HG03039 (cell line): ENCODE data around the gene ZNF516.

Experiments used
- ATAC-seq: cut with Tn5 transposase; IDR thresholded peaks from one replicate; pipeline ENCODE4 v1.9.1; 2021; ENCODE audit warnings: mild to moderate bottlenecking, moderate library complexity; ENCODE audit not compliant: unreplicated experiment

Gene ZNF516

DNA sequence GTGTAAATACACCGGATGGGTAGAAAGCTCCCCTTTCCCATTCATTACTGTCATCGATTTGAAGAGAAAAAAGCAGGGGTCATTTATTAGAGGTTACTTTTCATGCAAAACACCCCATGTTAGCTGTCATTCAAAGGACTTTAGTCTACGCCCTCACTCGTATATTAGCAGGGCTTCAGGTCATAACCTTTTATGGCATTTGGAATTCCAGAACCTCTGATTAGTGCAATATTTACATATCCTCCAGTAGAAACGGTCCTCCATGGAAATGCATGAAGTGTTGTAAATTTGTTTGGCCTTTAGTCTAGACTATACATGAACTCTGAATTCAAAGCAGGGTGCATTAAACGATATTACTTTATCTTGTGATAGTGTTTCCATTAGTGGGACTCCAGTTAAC lies 180.5 kb downstream of the ZNF516 start:
- ATAC-seq = no peak

DNA sequence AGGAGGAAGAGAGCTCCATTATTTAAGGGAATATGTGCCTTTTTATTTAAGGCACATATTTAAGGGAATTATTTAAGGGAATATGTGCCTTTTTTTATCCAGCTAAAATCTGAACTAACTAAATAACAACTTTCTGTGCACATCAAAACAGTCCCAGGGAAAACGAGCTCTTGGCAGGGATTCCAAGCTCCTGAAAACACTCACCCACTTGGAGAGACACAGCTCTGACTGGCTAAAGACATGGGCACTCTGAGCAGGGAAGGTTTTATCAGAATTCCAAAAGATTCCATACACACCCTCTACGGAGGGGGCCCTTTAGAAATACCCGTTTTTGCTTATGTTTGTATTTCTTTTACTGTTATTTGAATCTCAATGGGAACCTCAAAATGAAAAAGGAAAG lies 181.0 kb downstream of the ZNF516 start:
- ATAC-seq = no peak
